ENCODE measurements around the gene SLC15A2. TPM values are rescaled to one million over a fixed set of nuclear protein-coding genes. Genes with fewer than 3 reads are reported as not detected.

The SLC15A2 gene
- total RNA-seq, 3 donors from 2014 or later = 4.3 to 8.6 (median 4.5) TPM

- no peaks in the 10 kb centered on the region for H3K9me3 ChIP-seq
- intact Hi-C loops (cut with DNase I, micrococcal nuclease) = no loop called here
- no peak for TF ChIP-seq CTCF (IDR thresholded peaks at IDR 0.05)
- no peak overlapping the region for H3K4me3 ChIP-seq
- H3K4me1 ChIP-seq (ENCODE audit: low read depth) = no peaks in the 10 kb centered on the region
- no peaks in the 10 kb centered on the region for H3K36me3 ChIP-seq (ENCODE audit: low read depth)
- ATAC-seq (no peak), DNase-seq (no peak)
Measured at GRCh38 chr3:121885386-121885785, 8.8 kb upstream of the SLC15A2 start.

- intact Hi-C loops (cut with DNase I, micrococcal nuclease) = no loop called here
- Histone ChIP-seq H3K9me3 (no peaks in the 10 kb centered on the region), H3K36me3 (ENCODE audit: low read depth) (no peaks in the 10 kb centered on the region), H3K4me3 (no peak overlapping the region), H3K4me1 (ENCODE audit: low read depth) (no peaks in the 10 kb centered on the region)
- TF ChIP-seq CTCF (IDR thresholded peaks at IDR 0.05) = no peak
- ATAC-seq (no peak), DNase-seq (no peak)
Measured at GRCh38 chr3:121895121-121895520, 920 bp downstream of the SLC15A2 start.

- no peaks in the 10 kb centered on the region for H3K9me3 ChIP-seq
- H3K4me1 ChIP-seq (ENCODE audit: low read depth) = no peaks in the 10 kb centered on the region
- intact Hi-C loops (cut with DNase I, micrococcal nuclease) = no loop called here
- no peaks in the 10 kb centered on the region for H3K36me3 ChIP-seq (ENCODE audit: low read depth)
- no peak overlapping the region for H3K4me3 ChIP-seq
- no peak for DNase-seq
- TF ChIP-seq CTCF (IDR thresholded peaks at IDR 0.05) = no peak
- ATAC-seq = no peak
Measured at GRCh38 chr3:121895736-121896135, 1.5 kb downstream of the SLC15A2 start.

- no peak for TF ChIP-seq CTCF (IDR thresholded peaks at IDR 0.05)
- no peak for ATAC-seq
- intact Hi-C loops (cut with DNase I, micrococcal nuclease) = no loop called here
Measured at GRCh38 chr3:121896823-121897222, 2.6 kb downstream of the SLC15A2 start.

GRCh38 chr3:121897296-121897695 lies 3.1 kb downstream of the SLC15A2 start:
- intact Hi-C loops (cut with DNase I, micrococcal nuclease) = no loop called here
- Histone ChIP-seq H3K36me3 (ENCODE audit: low read depth) (no peaks in the 10 kb centered on the region), H3K4me3 (no peak overlapping the region), H3K9me3 (no peaks in the 10 kb centered on the region), H3K4me1 (ENCODE audit: low read depth) (no peaks in the 10 kb centered on the region)
- DNase-seq (no peak), ATAC-seq (no peak)
- no peak for TF ChIP-seq CTCF (IDR thresholded peaks at IDR 0.05)

More at GRCh38 chr3:121896823-121897222, 2.6 kb downstream of the SLC15A2 start:
- no peak overlapping the region for H3K4me3 ChIP-seq
- DNase-seq = no peak
- no peaks in the 10 kb centered on the region for H3K9me3 ChIP-seq
- no peaks in the 10 kb centered on the region for H3K36me3 ChIP-seq (ENCODE audit: low read depth)
- no peaks in the 10 kb centered on the region for H3K4me1 ChIP-seq (ENCODE audit: low read depth)
